Fibroblast of pulmonary artery (primary cell): Measurements from ENCODE around the gene FADS3.

Experiments used
- DNase-seq: peaks from one replicate; pipeline ENCODE4 v3.0.0-alpha.2; 2010; ENCODE audit warnings: low read depth
- H3K4me3 ChIP-seq: replicated peaks from 2 replicates; pipeline ENCODE4 v1.5.1; 2011; ENCODE audit warnings: low read depth, mild to moderate bottlenecking, control low read depth, low read length, moderate library complexity
- CTCF ChIP-seq: IDR thresholded peaks from 2 replicates; pipeline ENCODE4 v1.5.1; 2011; ENCODE audit warnings: mild to moderate bottlenecking, control low read depth, low read length, inconsistent platforms; ENCODE audit errors: missing control alignments

The FADS3 gene

GRCh38 chr11:61826930-61827570, 64.3 kb downstream of the FADS3 start:
- TF ChIP-seq CTCF: no peak
- no peak for DNase-seq
- peak overlapping the region; percentile 94 for H3K4me3 ChIP-seq
